Stimulated activated CD4-positive, alpha-beta T cell treated with anti-CD3 and anti-CD28 coated beads, Interleukin-4, amount 100 ng/mL, for 48 hours (primary cell): ENCODE data around the gene PPP1R11.

Source experiments
- DNase-seq, 2 donors: peaks; one replicate each; pipeline ENCODE4 v3.0.0-alpha.2; 2020; ENCODE audit warnings: low read depth in 2 of 2

PPP1R11 gene

DNA sequence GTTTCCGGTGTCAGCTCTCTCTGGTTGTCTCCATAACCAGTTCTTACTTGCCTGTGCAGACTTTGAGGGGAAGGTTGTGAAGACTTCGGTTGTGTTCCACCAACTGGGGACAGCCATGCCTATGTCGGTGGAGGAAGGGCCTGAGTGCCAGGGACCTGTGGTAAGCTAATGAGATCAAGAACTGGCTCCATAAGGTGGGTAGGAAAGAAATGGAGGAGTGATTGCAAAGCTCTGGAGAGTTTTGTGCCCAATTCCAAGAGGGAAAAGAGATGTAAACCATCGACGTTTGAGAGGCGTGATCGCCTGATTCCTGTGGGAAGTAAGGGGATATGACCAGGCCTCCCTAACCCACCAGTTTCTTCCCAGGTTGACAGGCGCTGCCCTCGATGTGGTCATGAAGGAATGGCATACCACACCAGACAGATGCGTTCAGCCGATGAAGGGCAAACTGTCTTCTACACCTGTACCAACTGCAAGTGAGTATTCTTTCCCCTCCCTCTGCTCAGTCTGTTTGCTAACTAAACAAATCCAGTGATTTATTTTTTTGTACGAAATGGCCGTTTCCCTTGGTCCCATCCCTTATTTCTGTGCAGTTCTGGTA, 5.0 kb upstream of the PPP1R11 start:
- no peak for DNase-seq

DNA sequence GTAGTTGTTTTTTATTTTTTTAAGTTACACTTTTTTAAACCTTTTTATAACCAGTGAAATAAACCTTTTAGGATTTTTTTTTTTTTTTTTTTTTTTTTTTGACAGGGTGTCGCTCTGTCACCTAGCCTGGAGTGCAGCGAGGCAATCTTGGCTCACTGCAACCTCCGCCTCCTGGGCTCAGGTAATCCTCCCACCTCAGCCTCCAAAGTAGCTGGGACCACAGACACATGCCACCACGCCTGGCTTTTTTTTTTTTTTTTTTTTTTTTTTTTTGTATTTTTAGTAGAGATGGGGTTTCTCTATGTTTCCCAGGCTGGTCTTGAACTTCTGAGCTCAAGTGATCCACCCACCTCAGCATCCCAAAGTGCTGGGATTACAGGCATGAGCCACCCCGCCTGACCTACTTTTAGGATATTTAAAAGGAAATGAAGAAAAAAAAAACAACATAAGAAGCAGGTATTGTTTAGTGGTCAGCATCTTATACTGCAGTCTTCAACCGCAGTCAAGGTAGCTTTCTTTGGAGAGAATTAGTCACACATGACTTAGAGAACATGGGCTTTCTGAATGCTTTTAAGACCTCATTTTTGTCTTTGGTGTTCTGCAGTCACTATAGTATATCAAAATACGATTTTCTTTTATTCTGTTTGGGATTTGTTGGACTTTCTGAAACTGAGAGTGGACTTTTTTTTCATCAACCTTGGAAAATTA, 4.4 kb upstream of the PPP1R11 start:
- DNase-seq, result no peak

DNA sequence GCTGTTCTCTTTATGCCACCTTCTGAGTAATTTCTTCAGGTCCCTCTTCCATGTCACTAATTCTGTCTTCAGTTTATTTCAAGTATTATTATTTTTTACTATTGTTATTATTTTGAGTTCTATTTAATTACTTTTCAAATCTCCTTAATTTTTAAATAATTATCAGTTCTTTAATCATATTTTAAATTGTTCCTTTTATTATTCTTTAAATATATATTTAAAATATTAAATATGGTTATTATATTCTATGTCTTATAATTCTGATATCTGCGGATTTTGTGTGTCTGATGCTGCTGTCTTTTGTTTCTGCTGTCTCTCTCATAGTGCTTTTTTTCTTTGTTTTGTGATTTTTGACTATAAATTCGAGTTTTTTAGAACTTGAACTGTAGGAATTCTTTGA, 3.7 kb upstream of the PPP1R11 start:
- DNase-seq, result no peak

DNA sequence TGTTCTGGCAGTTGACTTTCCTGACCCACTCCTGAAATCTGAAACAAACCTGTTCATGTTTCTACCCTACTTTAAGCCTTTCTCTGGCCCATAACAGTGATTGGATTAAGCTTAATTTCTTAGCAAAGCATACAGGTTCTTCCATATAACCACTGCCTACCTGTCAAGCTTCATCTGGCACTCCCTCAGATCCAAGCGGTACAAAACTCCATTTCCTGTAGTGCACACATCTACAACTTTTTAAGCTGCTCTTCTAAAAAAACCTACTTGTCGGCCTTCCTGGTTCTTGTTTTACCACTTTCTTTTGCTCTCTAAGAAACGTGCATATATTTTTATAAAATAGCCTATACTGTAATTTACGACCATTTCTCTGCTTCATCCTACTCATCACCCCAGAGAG, 916 bp upstream of the PPP1R11 start:
- no peak for DNase-seq

DNA sequence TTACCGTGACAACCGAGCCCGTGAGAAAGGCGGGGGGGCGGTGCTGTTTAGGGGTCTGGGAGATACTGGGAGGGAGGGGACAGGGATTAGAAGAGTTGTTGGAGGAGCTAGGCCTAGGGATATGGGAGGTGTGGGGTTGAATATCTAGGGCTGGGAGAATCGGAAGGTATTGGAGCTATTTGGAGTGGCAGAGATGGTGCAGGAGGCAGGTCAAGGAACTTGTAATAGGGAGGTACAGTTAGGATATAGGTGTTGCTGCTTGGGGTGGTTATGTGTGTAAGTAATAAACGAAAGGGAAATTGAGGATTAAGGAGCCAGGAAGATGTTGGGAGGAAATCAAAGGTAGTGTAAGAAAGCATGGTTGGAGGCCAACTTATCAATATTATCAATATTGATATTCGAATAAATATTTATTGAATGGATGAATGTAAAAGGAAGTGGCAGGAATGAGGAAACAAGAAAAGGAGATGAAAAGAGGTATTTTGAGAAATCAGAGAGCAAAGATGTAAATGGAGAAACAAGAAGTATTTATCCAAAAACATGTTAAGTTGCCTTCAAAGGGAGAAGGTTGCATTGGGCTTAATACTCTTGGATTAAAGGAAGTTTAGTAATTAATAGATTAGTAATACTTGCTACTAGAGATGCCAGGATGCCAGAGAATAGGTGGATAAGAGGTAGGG, 602 bp downstream of the PPP1R11 start:
- no peak for DNase-seq

DNA sequence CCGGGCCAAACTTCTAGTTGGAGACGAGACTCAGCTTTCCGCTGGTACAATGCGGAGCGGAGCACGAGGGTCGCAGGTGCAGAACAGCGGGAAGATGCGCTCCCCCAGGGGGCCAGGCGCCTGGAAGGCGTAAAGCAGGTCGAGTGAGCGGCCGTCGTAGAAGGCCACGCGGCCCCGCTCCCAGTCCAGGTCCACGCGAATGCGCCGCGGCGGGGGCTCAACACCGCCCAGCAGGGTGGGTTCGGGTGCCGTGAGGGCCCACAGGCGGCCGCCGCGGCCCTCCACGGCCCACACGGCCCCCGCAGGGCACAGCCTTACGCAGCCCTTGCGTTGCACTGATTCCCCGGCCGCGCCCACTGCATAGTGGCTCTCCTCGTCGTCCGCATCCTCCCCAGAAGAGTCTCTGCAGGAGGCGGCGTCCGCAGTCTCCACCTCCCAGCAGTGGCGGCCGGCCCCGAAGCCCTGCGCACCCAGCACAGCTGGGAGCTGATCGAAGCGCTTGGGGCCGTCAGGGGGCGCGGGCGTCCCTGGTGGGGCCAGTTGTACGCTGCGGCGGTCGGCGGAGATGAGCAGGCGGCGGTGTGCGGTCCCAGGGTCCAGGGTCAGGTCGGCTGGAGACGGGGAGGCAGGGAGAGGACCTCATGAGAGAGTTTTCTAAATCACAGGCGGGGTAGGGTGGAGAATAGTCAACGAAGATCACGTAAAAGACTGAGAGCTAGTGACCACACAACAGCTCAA, 4.3 kb downstream of the PPP1R11 start:
- no peak for DNase-seq

DNA sequence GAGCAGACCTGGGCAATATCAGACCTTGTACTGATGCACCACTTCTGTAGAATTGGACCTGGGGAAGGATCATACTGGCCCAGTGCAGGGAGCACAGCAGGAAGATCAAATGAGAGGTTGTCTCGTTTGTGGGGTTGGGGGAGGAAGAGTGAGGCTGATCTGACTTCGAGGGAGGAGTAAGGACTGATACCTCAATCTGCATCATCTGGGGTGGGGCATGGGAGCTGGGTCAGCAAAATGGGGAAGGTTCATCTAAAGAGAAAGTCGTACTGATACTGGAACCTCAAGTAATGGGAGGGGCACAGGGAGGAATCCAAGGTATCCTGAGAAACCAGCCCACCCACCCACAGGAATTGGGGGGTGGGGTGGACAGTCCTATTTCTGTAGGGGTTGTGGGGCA, 4.9 kb downstream of the PPP1R11 start:
- DNase-seq, result no peak

DNA sequence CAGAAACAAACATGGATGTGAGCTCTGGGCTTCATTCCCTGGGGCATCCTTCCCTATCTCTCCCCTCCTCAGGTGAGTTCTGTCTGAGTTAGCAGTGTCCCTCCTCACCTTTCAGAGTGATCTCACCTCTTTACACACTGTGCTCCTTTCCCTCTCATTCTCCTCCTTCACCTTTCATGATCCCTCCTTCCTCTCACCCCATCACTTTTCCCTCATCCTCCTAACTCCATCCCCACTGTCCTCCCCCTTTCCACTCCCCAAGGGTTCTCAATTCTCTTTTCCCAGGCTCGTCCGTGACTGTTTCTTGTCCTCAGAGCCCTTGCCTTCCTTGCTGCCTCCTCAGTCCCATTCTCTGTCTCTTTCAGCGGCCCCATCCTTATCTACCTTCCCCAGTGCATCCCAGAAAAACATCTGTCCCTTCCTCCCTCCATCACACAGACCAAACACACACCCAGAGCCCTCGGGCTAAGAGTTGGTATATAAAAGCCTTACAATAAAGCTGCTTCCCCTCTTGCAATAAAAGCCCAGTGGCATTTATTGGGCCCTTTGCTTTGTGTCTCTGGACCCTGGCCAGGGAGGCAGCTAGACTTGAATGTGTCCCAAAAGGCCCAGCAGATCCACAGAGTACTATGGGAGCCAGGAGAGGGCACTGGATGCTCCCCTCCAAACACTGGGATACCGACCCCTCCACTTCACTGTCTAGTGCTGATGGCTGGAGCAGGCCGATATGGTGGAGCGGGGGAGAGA, 6.7 kb downstream of the PPP1R11 start:
- DNase-seq, result no peak

DNA sequence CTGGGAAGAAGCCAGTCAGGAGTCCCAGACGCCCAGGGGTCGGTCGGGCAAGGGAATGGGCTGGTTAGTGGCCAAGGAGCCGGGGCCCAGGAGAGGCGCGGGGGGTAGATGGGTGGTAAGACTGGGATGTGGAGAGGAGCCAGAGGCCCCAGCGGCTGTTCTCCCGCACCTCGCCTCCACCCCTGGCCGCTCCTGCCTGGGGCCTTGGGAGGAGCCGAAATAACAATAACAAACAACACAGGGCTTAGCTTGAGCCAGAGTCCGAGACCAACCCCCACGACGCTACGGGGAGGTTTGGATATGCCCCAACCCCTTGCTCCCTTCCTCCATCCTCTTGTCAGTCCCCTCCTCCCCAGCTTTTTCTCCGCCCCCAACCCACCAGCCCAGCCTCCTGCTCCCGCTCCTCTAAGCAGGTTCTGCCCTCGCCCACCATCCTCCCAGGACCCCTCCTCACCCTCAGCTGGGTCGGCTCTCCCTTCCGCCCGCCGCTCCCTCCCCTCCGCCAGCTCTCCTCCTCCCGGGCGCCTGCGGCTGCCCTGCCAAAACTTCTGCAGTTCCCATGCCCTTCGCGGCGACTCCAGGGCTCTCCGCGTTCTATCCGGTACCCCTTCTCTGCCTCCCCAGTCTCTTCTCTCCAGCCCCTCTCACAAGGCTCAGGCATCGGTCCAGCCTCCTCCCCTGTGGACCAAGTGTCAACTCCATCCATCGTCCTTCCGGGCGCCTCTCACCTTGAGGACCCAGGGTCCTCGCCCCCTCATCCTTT, 7.5 kb downstream of the PPP1R11 start:
- DNase-seq, result no peak

DNA sequence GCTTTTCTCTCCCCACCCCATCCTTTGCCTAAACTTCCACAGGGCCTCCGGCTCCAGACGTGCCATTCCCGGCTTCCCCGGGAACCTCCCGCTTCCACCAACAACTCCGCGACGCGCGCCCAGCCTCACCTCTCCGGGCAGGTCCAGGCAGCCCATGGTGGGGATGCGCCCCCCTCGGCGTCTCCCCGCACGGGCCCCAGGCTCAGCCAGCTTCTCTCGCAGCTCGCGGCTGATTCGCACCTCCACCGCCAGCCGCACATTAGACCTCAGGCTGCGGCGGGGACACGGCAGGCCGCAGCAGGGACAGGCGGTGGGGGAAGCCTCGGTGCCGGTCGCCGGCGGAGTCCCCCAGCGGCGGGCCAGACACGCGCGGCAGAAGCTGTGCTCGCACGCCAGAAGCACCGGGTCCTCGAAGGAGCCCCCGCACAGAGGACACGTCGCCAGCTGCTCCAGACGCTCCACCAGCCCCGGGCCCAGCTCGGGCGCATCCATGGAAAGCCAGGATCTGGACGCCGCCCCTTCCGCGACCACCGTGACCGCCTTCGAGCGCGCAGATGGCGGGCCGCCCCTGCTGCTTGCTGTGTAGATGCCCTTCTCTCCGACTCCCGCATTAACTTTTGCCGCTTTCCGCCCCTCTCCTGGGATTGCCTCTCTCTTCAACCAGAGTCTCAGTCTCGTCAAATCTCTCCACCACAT, 8.2 kb downstream of the PPP1R11 start, which contains the start of gene RNF39:
Gene RNF39 (minus strand): TSS at position 676 of the 696 bp plus-strand sequence. CDS start 184 bp downstream, at position 492.
- no peak for DNase-seq

DNA sequence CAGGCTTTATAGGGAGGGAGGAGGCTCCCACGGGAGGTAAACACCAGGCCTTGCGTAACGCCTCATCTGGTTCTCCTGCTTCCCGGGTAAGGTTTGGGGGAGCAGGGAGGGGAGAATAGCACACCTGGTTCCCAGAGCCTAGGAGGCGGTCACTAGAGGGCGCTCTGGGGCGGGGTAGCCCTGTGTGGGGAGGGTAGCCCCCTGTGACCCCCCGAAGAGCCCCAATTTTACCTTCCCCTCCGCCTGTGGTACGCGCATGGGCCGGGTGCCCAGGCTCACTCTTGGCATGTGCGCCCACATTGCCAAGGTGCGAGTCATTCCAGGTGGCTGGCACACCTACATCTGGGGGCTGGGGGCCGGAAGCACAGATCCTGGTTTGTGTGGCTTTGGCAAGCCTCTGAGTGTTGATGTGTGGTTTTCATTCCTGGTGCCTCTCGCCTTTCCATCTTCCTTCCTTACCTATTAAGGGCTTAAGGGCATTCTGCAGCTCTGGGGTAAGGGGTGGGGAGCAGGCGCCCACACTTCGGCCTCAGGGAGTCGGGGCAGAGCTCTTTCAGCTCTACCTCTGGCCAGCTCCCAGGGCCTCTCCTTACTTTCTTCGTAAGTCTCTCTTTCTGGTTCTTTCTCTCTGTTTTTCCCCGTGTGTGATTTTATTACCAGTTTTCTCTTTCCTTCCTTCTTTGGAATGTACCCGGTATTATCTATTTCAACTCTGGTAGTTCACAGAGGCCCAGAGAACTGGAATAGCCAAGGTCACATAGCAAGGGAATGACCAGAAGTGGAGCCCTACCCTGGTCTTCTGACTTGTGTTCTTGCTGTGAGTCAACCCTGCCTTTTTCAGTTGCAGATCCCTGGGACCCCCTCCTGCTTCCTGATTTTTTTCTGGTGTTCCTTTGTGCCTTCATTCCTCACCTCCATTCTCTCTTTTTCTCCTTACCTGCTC, 9.1 kb downstream of the PPP1R11 start:
- DNase-seq, result no peak

DNA sequence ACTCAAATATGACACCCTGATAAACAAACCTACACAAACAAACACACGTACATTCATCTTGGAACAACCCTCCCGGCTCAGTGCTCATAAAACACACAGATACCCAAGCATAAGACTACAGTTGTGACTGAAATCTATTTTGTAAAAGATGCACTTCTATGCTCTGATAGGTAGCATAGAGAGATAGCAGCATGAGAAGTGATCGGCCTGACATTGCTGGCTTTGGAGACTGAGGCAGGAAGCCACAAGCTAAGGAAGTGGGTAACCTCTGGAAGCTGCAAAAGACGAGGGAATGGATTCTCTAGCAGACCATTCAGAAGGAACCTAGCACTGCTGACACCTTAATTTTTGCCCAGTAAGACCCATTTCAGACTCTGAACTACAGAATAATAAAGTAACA, 10.2 kb downstream of the PPP1R11 start:
- no peak for DNase-seq

DNA sequence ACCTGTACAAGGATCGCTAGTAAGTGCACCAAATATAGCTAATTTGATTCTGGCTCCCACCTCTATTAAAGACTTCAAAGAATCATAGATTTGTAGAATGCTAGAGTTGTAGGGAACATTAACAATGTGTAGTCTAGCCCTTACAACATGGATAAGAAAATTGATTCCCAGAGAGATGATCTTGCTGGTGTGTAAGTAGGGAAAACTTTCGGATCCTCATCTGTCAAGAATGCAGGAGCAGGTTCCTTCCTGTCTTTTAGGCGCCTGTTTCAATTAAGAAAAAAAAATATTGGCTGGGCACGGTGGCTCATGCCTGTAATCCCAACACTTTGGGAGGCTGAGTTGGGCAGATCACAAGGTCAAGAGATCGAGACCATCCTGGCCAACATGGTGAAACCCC, 20.9 kb downstream of the PPP1R11 start:
- DNase-seq, result no peak

DNA sequence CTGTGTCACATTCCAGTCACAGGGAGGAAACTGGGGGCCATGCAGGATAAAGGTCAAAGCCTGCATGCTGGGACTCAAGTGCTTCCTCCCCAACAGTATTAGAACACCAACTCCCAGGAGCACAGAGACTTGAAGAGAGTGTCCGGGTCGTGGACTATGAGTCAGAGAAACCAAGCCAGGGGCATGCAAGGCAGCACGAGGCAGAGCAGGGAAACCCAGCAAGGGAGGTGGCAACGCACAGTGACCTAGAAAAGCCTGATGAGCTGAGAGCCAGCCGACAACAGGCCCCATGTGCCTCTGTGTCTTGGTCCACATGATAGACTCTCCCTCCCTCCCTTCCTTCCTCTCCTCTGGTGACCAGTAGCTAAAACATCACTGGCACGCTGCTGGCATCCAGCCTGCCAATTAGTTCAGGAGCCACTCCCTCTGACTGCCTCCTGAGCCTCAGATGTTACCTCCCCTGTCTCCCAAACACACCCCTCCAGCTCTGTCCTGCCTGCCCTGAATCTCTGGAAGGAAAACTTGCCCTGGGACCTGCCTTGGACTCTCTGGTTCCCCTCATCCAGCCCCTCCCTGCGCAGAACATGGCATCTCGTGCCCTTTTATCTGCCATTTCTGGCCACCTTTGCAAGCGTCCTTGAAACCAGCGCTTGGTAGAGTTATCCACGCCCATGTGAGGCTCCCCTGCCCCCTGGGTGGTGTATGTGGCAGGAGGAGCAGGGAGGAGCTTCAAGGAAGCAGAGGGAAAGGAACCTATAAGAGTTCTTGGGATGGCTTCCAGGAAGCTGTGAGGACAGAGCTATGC, 24.8 kb downstream of the PPP1R11 start:
- no peak for DNase-seq

DNA sequence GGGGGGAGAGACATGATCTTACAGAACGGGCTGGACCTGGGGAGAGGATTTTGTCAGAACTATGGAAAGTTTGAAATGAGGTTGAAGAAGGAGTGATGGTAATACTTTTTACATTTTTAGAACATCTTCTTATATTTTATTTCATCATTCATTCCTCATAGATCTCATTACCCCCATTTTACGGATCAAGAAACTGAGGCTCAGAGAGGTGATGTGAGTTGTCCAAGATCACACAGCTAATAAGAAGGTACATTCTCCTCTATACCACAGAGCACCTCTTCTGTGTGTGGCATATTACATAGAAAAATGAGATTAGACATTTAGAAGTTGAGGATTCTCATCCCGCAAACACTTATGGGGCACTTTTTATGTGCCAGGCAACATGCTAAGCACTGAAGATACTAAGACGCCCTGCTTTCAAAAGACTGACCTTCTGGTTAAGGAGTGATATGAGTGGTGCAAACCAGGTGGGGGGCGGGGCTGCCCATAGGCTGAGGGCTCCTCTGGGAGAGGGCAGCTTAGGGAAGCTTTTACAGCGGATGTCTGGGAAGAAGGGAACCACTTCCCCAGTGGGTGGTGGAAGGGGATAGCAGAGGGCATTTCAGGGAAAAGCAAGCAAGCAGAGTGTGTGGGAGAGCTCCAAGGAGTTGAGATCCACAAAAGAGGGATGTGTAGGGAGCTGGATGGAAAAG, 26.0 kb downstream of the PPP1R11 start:
- no peak for DNase-seq

DNA sequence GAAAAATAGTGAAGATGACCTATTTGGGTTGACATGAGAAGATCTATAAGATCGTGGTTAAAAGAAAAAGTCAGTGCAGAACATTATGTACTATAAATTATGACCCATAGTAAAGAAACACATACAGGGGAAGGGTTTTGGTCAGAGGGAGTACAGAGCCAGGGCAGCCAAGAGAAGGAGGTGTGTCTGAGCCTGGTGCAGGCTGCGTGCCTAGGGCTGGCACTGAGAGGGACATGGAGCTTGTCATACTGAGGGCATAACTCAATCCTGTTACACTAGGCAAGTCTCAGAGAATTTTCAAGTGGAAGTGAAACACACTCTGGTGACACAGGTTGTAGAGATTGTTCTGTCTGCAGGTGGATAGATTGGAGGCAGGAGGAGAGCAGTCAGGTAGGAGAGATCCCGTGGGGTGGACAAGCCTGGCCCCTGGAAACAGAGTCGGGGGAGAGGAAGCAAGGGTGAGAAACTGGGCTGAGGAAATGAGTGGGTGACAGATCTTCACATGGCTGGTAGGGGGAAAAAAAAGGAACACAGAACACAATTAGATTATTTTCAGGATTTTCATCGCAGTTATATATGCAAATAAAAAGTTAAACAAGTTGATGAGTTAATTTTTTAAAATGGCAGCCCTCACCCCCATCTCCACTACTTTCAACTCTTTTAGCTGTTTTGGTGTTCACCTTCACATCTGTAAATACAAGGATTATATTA, 27.1 kb downstream of the PPP1R11 start:
- DNase-seq, result no peak

DNA sequence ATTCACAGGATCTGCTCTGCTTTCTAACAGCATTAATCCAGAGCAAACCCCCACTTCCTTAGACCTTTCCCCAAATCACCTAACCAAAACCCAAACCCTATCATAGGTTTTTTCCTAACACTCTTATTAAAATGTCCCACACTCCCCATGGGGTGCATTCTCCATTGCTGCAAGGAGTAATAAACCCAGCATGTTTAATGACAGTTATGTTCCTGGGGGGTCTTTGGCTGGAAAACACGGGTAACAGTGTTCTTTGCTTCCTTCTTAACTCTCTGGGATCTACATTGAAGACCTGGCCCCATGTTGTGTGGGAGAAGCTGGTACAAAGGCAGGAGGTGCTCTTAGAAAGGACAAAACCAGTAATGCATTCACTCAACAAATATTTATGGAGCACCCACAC, 29.8 kb downstream of the PPP1R11 start:
- no peak for DNase-seq
